Body of pancreas (tissue), 4 donors: ENCODE results near the gene MYO15B. TPM values are rescaled to one million over a fixed set of nuclear protein-coding genes. Genes with fewer than 3 reads are reported as not detected.

ENCODE experiments used
- ATAC-seq: fragments of 150-250 bp; one replicate; pipeline ENCODE4 v1.9.1; 2016
- DNase-seq, 4 donors: peaks; one replicate each; pipeline ENCODE4 v3.0.0-alpha.2; 2019
- H3K27ac ChIP-seq, 4 donors: fragments of 200-600 bp; sonication (generic); 1 replicate in 3 of 4; 2 replicates in 1 of 4; pipeline versions ENCODE4 v1.5.1 to v1.6.1; 2016 to 2019; ENCODE audit warnings: mild to moderate bottlenecking in 1 of 4, mixed read lengths in 1 of 4, moderate library complexity in 1 of 4
- H3K27me3 ChIP-seq, 2 donors: fragments of 200-600 bp; sonication (generic); one replicate each; pipeline ENCODE4 v1.6.0; 2016; ENCODE audit warnings: mild to moderate bottlenecking in 1 of 2
- H3K36me3 ChIP-seq, 2 donors: fragments of 200-600 bp; sonication (generic); replicated peaks in 1 of 2; 2 replicates each; pipeline ENCODE4 v1.5.1; 2016; ENCODE audit warnings: low read depth in 2 of 2; ENCODE audit not compliant: insufficient read depth in 1 of 2
- H3K4me1 ChIP-seq: fragments of 200-600 bp; sonication (generic); one replicate; pipeline ENCODE4 v1.6.0; 2016
- H3K4me3 ChIP-seq, 2 donors: fragments of 200-600 bp; sonication (generic); 1 replicate in 1 of 2; 2 replicates in 1 of 2; pipeline ENCODE4 v1.5.1; 2016 to 2019
- H3K9me3 ChIP-seq, 3 donors: fragments of 200-600 bp; sonication (generic); 1 replicate in 2 of 3; 2 replicates in 1 of 3; pipeline ENCODE4 v1.5.1; 2016
- CTCF ChIP-seq, 7 experiments: fragments of 450-650 bp in 4 of 7; fragments of 200-600 bp in 3 of 7; sonication (generic) in 3 of 7; IDR thresholded peaks; one replicate each; pipeline ENCODE4 v1.5.1; 2016 to 2019; ENCODE audit warnings: antibody characterized with exemption in 7 of 7
- POLR2A ChIP-seq, 3 donors: fragments of 450-650 bp; IDR thresholded peaks; one replicate each; pipeline ENCODE4 v1.6.1; 2016; ENCODE audit warnings: antibody characterized with exemption in 3 of 3, mild to moderate bottlenecking in 2 of 3
- WGBS, 2 donors: methylation state at CpG; one replicate each; pipeline ENCODE4 v1.1.5; 2017; 5-methylcytosine and 5-hydroxymethylcytosine counted together
- intact Hi-C: fragments of 100-400 bp; cut with DNase I; formaldehyde crosslinking; loops from one replicate; pipeline ENCODE4 v1.15.1; 2023
- total RNA-seq, 2 donors: library from RNA; depleted of rRNA; stranded (reverse); fragments of >200 nt; gene quantifications; one replicate each; pipeline ENCODE4 v1.1.0, GENCODE V29; 2016

The MYO15B gene
- total RNA-seq, 2 donors from 2014 or later: 61.2 to 183 TPM

GRCh38 chr17:75612906-75613626 is 25.5 kb downstream of the MYO15B start:
- no peak for ATAC-seq
- H3K9me3 ChIP-seq: no peaks in the 10 kb centered on the region
- no peaks in the 10 kb centered on the region for H3K4me1 ChIP-seq
- WGBS, 2 donors: 68 to 90% methylated on average over 6 to 20 of the region's 27 CpGs
- H3K4me3 ChIP-seq: no peak overlapping the region
- no peaks in the 10 kb centered on the region for H3K27me3 ChIP-seq
- no peak for DNase-seq
- TF ChIP-seq CTCF (IDR thresholded peaks at IDR 0.05) (no peak), POLR2A (IDR thresholded peaks at IDR 0.05) (no peak)
- H3K36me3 ChIP-seq: no peaks in the 10 kb centered on the region
- intact Hi-C loops: no loop called here
- no peak overlapping the region for H3K27ac ChIP-seq

GRCh38 chr17:75614006-75614405 is 26.4 kb downstream of the MYO15B start:
- Histone ChIP-seq H3K27ac (no peak overlapping the region), H3K36me3 (no peaks in the 10 kb centered on the region), H3K9me3 (no peaks in the 10 kb centered on the region), H3K4me3 (no peak overlapping the region), H3K27me3 (no peaks in the 10 kb centered on the region), H3K4me1 (no peaks in the 10 kb centered on the region)
- intact Hi-C loops: no loop called here
- TF ChIP-seq POLR2A (IDR thresholded peaks at IDR 0.05) (no peak), CTCF (IDR thresholded peaks at IDR 0.05) (no peak)
- no peak for ATAC-seq
- DNase-seq: no peak
- 83% methylated on average over 1 to 12 of the region's 12 CpGs for WGBS, 2 donors

- DNase-seq: no peak
- intact Hi-C loops: no loop called here
- ATAC-seq: no peak
- TF ChIP-seq POLR2A (IDR thresholded peaks at IDR 0.05) (no peak), CTCF (IDR thresholded peaks at IDR 0.05) (no peak)
- no peaks in the 10 kb centered on the region for H3K27me3 ChIP-seq
- H3K27ac ChIP-seq: no peak overlapping the region
- H3K9me3 ChIP-seq: no peaks in the 10 kb centered on the region
- no peaks in the 10 kb centered on the region for H3K4me1 ChIP-seq
- WGBS, 2 donors: 76 to 78% methylated on average over 9 to 19 of the region's 19 CpGs
- H3K36me3 ChIP-seq: no peaks in the 10 kb centered on the region
- no peak overlapping the region for H3K4me3 ChIP-seq
Observed at GRCh38 chr17:75614556-75615270, 27.1 kb downstream of the MYO15B start.

- WGBS, 2 donors: 82% methylated on average over 11 of the region's 11 CpGs; no CpG with 5 or more reads in 1 of the 2 donors
- Histone ChIP-seq H3K4me1 (no peaks in the 10 kb centered on the region), H3K4me3 (no peak overlapping the region), H3K27ac (no peak overlapping the region), H3K36me3 (no peaks in the 10 kb centered on the region), H3K27me3 (no peaks in the 10 kb centered on the region), H3K9me3 (no peaks in the 10 kb centered on the region)
- ATAC-seq (no peak), DNase-seq (no peak)
- intact Hi-C loops: no loop called here
- TF ChIP-seq CTCF (IDR thresholded peaks at IDR 0.05) (no peak), POLR2A (IDR thresholded peaks at IDR 0.05) (no peak)
Observed at GRCh38 chr17:75615301-75615700, 27.7 kb downstream of the MYO15B start.
